Measurements from ENCODE around the gene HCST.
A peak's percentile ranks its signal among the peaks of the same experiment; 100 is the strongest.

The HCST gene

GRCh38 chr19:35898499-35898809 is 3.9 kb upstream of the HCST start:
- no peak for DNase-seq
- in situ Hi-C loops (cut with HindIII; ENCODE audit: low pct_ligation_motif_present, low sequenced_read_pairs) = no loop called here
- peaks cover 11% of the 10 kb centered on the region for H3K36me3 ChIP-seq (replicated peaks)
- H3K27me3 ChIP-seq (replicated peaks) = no peaks in the 10 kb centered on the region
- H3K4me3 ChIP-seq (ENCODE audit: low read depth, low read length) = peak overlapping the region; percentile 74
- H3K27ac ChIP-seq = no peak overlapping the region
- TF ChIP-seq CTCF (IDR thresholded peaks at IDR 0.05; ENCODE audit: low read depth, low read length, missing control alignments) = no peak

- TF ChIP-seq CTCF (IDR thresholded peaks at IDR 0.05; ENCODE audit: low read depth, low read length, missing control alignments) = no peak
- H3K36me3 ChIP-seq (replicated peaks) = peaks cover 8% of the 10 kb centered on the region
- peak overlapping the region; percentile 74 for H3K4me3 ChIP-seq (ENCODE audit: low read depth, low read length)
- H3K27ac ChIP-seq = peak overlapping the region; percentile 59
- in situ Hi-C loops (cut with HindIII; ENCODE audit: low pct_ligation_motif_present, low sequenced_read_pairs) = no loop called here
- DNase-seq = peak; percentile 50
- H3K27me3 ChIP-seq (replicated peaks) = no peaks in the 10 kb centered on the region
Observed at GRCh38 chr19:35899547-35900214, 2.6 kb upstream of the HCST start.

- no peak overlapping the region for H3K4me3 ChIP-seq (ENCODE audit: low read depth, low read length)
- no peak for TF ChIP-seq CTCF (IDR thresholded peaks at IDR 0.05; ENCODE audit: low read depth, low read length, missing control alignments)
- DNase-seq = peak; percentile 34
- H3K27me3 ChIP-seq (replicated peaks) = no peaks in the 10 kb centered on the region
- H3K36me3 ChIP-seq (replicated peaks) = peaks cover 4% of the 10 kb centered on the region
- H3K27ac ChIP-seq = peak overlapping the region; percentile 59
- in situ Hi-C loops (cut with HindIII; ENCODE audit: low pct_ligation_motif_present, low sequenced_read_pairs) = no loop called here
Observed at GRCh38 chr19:35901055-35901644, 1.2 kb upstream of the HCST start.

DNA sequence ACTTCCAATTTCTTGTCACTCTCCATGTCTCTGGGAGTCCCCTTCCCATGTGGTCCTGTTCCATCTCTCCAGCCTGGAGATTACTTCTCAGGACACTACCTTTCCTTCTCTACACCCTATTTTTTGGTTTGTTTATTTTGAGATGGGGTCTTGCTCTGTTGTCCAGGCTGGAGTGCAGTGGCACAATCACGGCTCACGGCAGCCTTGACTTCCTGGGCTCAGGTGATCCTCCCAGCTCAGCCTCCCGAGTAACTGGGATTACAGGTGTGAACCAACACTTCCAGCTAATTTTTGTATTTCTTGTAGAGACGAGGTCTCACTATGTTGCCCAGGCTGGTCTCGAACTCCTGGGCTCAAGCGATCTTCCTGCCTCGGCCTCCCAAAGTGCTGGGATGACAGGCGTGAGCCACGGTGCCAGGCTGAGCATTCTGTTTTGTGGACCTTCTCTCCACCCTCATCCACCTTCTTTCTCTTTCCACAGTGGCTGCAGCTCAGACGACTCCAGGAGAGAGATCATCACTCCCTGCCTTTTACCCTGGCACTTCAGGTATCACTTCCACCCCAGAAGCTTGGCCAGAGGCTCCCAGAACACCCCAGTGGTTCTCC is 644 bp downstream of the HCST start:
- H3K27ac ChIP-seq = no peak overlapping the region
- DNase-seq = no peak
- no peaks in the 10 kb centered on the region for H3K27me3 ChIP-seq (replicated peaks)
- peak overlapping the region; percentile 41 for H3K4me3 ChIP-seq (ENCODE audit: low read depth, low read length)
- TF ChIP-seq CTCF (IDR thresholded peaks at IDR 0.05; ENCODE audit: low read depth, low read length, missing control alignments) = no peak
- H3K36me3 ChIP-seq (replicated peaks) = no peaks in the 10 kb centered on the region
- in situ Hi-C loops (cut with HindIII; ENCODE audit: low pct_ligation_motif_present, low sequenced_read_pairs) = no loop called here

DNA sequence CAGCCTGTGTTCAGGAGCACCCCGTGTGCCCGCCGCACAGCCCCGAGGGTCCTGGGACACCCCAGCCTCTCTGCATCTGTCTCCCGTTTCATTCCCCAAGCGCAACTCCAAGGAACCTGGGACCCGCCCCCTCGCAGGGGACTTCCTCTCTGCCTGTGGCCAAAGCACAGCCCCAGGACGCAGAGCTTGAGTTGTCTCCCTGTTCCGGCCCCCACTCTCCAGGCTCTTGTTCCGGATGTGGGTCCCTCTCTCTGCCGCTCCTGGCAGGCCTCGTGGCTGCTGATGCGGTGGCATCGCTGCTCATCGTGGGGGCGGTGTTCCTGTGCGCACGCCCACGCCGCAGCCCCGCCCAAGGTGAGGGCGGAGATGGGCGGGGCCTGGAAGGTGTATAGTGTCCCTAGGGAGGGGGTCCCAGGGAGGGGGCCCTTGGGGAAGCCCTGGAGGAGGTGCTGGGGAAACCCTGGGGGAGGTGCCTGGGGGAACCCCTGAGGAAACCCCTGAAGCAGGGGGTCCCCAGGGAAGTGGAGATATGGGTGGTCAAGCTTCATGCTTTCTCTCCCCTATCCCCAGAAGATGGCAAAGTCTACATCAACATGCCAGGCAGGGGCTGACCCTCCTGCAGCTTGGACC is 1.3 kb downstream of the HCST start:
- Histone ChIP-seq H3K27ac (no peak overlapping the region), H3K4me3 (ENCODE audit: low read depth, low read length) (peak overlapping the region; percentile 41), H3K27me3 (replicated peaks) (no peaks in the 10 kb centered on the region), H3K36me3 (replicated peaks) (no peaks in the 10 kb centered on the region)
- no peak for TF ChIP-seq CTCF (IDR thresholded peaks at IDR 0.05; ENCODE audit: low read depth, low read length, missing control alignments)
- in situ Hi-C loops (cut with HindIII; ENCODE audit: low pct_ligation_motif_present, low sequenced_read_pairs) = no loop called here
- peak; percentile 54 for DNase-seq
